ENCODE data around the gene TMEM176A.

TMEM176A gene

GRCh38 chr7:150850273-150850672 is 49.7 kb downstream of the TMEM176A start:
- DNase-seq: no peak

- DNase-seq: no peak
Measured at GRCh38 chr7:150851492-150852370, 51.2 kb downstream of the TMEM176A start.

GRCh38 chr7:150852371-150852905 is 51.9 kb downstream of the TMEM176A start, which contains the start of gene AOC1:
Gene AOC1 (plus strand): TSS chr7:150852517. CDS start chr7:150856471, 3,954 bp downstream.
- DNase-seq: no peak

DNA sequence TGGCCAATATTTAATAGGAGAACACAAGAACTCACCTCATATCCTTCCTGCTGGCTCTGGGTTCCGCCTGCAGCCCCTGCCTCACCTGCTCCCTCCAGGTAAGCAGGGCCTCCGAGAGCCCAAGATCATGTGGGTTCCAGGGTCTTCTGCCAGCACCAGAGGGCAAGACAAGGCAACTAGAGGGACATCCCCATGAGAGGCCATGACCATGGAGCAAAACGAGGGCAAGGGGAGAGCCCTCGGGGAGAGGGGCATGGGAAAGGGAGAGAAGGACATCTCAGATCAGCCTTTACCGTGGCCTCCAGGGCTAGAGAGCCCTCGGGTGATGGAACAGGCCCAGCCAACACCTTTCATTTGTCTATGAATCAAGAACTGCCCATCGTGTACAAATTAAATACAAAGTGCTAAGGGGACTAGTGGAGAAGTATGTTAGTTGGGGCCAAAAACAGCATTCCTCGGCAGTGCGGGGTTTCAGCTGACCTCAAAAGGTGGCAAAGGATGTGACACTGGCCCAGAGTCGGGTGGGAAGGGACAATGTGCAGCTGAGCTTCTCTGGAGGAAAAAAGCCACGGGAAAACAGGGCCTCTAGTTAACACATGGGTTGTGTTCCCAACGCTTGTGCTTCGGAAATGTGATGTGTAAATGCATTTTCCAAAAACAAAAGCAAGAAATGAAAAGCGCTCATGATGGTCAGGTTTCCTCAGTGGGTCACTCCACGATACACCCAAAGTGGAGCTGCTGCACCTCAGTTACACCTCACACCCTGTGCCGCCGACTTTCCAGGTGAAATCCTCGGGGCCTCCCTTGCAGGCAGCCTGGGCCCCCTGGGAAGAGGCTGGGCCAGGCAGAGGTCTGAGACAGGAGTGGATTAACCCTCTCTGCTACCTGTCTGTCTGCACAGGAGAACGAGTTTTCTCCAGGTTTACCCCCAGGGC is 53.8 kb downstream of the TMEM176A start:
- DNase-seq: no peak

Data from eye (tissue), 1 donor.